Hepatocyte (in vitro differentiated cells): ENCODE measurements around the gene SOX6. TPM values are rescaled to one million over a fixed set of nuclear protein-coding genes. Genes with fewer than 3 reads are reported as not detected.
A peak's percentile ranks its signal among the peaks of the same experiment; 100 is the strongest.

Experiments used
- DNase-seq: peaks from one replicate; pipeline ENCODE4 v3.0.0-alpha.2; 2016; ENCODE audit warnings: low spot score
- H2AFZ ChIP-seq: fragments of 200-600 bp; sonication (generic); 2 replicates; pipeline ENCODE4 v1.6.0; 2016; ENCODE audit warnings: antibody characterized with exemption, mild to moderate bottlenecking
- H3K27ac ChIP-seq: fragments of 200-600 bp; sonication (generic); 2 replicates; pipeline ENCODE4 v1.5.1; 2016; ENCODE audit warnings: mild to moderate bottlenecking
- H3K27me3 ChIP-seq: fragments of 200-600 bp; sonication (generic); 2 replicates; pipeline ENCODE4 v1.6.1; 2016
- H3K36me3 ChIP-seq: fragments of 200-600 bp; sonication (generic); replicated peaks from 2 replicates; pipeline ENCODE4 v1.5.1; 2016; ENCODE audit warnings: low read depth; ENCODE audit not compliant: insufficient read depth
- H3K4me1 ChIP-seq: fragments of 200-600 bp; sonication (generic); 2 replicates; pipeline ENCODE4 v1.5.1; 2016; ENCODE audit warnings: mild to moderate bottlenecking, moderate library complexity; ENCODE audit not compliant: insufficient read depth
- H3K4me2 ChIP-seq: fragments of 200-600 bp; sonication (generic); 2 replicates; pipeline ENCODE4 v1.6.0; 2016
- H3K4me3 ChIP-seq: fragments of 200-600 bp; sonication (generic); 2 replicates; pipeline ENCODE4 v1.5.1; 2016; ENCODE audit warnings: mild to moderate bottlenecking
- H3K79me2 ChIP-seq: fragments of 200-600 bp; sonication (generic); 2 replicates; pipeline ENCODE4 v1.6.0; 2017; ENCODE audit warnings: mild to moderate bottlenecking
- H3K9me2 ChIP-seq: fragments of 200-600 bp; sonication (generic); replicated peaks from 2 replicates; pipeline ENCODE4 v1.6.0; 2017; ENCODE audit warnings: mild to moderate bottlenecking; ENCODE audit not compliant: insufficient read depth
- H3K9me3 ChIP-seq: fragments of 200-600 bp; sonication (generic); 2 replicates; pipeline ENCODE4 v1.5.1; 2016; ENCODE audit warnings: low read depth, mild to moderate bottlenecking
- H4K20me1 ChIP-seq: fragments of 200-600 bp; sonication (generic); 2 replicates; pipeline ENCODE4 v1.6.0; 2016; ENCODE audit warnings: mild to moderate bottlenecking; ENCODE audit not compliant: insufficient read depth, poor library complexity, severe bottlenecking
- CTCF ChIP-seq: fragments of 200-600 bp; sonication (generic); IDR thresholded peaks from 2 replicates; pipeline ENCODE4 v1.5.1; 2016; ENCODE audit warnings: antibody characterized with exemption, mild to moderate bottlenecking; ENCODE audit not compliant: poor library complexity
- EZH2 ChIP-seq: fragments of 200-600 bp; sonication (generic); IDR thresholded peaks from 2 replicates; pipeline ENCODE4 v1.6.1; 2016; ENCODE audit warnings: antibody characterized with exemption, mild to moderate bottlenecking, borderline replicate concordance
- EZH2phosphoT487 ChIP-seq: fragments of 200-600 bp; sonication (generic); IDR thresholded peaks from one replicate; pipeline ENCODE4 v1.6.1; 2018; ENCODE audit warnings: antibody characterized with exemption, mild to moderate bottlenecking, low read depth, moderate library complexity; ENCODE audit not compliant: unreplicated experiment, severe bottlenecking
- WGBS: methylation state at CpG from one replicate; pipeline ENCODE4 v1.1.6; 2016; ENCODE audit warnings: low lambda C conversion rate; ENCODE audit errors: missing lambda C conversion rate; 5-methylcytosine and 5-hydroxymethylcytosine counted together
- polyA plus RNA-seq: library from polyadenylated mRNA; unstranded; fragments of >200 nt; fragmentation: Nextera tagmentation; extraction: Ambion mirVana; gene quantifications from 2 replicates; pipeline ENCODE4 v1.2.1, GENCODE V29; 2016
- total RNA-seq: library from RNA; depleted of rRNA; stranded (reverse); fragments of >200 nt; gene quantifications from 2 replicates; pipeline ENCODE4 v1.2.3, GENCODE V29; 2014

The SOX6 gene
- total and polyA plus RNA-seq, 2 experiments from 2014 or later: 23.2 to 75.7 TPM

- Histone ChIP-seq H3K27me3 (no peaks in the 10 kb centered on the region), H3K36me3 (no peaks in the 10 kb centered on the region), H3K27ac (peak overlapping the region; percentile 79), H3K4me1 (peaks cover 12% of the 10 kb centered on the region), H4K20me1 (no peaks in the 10 kb centered on the region), H3K9me3 (no peaks in the 10 kb centered on the region), H3K4me3 (no peak overlapping the region), H3K9me2 (no peaks in the 10 kb centered on the region), H3K79me2 (peaks cover 17% of the 10 kb centered on the region), H3K4me2 (peak overlapping the region; percentile 11), H2AFZ (no peak overlapping the region)
- TF ChIP-seq EZH2: no peak
- no peak for TF ChIP-seq CTCF
- DNase-seq: no peak
- WGBS: 81% methylated on average over 6 of the region's 6 CpGs
These were observed 20.1 kb downstream of the SOX6 start for GRCh38 chr11:16336204-16336603.

- Histone ChIP-seq H4K20me1 (no peaks in the 10 kb centered on the region), H3K79me2 (peaks cover 14% of the 10 kb centered on the region), H3K27me3 (no peaks in the 10 kb centered on the region), H3K4me2 (peak overlapping the region; percentile 57), H2AFZ (no peak overlapping the region), H3K9me2 (no peaks in the 10 kb centered on the region), H3K27ac (peak overlapping the region; percentile 79), H3K9me3 (no peaks in the 10 kb centered on the region), H3K36me3 (no peaks in the 10 kb centered on the region), H3K4me3 (no peak overlapping the region), H3K4me1 (peaks cover 12% of the 10 kb centered on the region)
- WGBS: 80% methylated on average over 1 of the region's 1 CpG
- TF ChIP-seq EZH2phosphoT487 (no peak), EZH2 (no peak), CTCF (no peak)
- DNase-seq: peak; percentile 38
These were observed 20.9 kb downstream of the SOX6 start for GRCh38 chr11:16335236-16335962.

- H3K4me1 ChIP-seq: no peaks in the 10 kb centered on the region
- H4K20me1 ChIP-seq: no peaks in the 10 kb centered on the region
- H3K36me3 ChIP-seq: no peaks in the 10 kb centered on the region
- H3K4me3 ChIP-seq: no peak overlapping the region
- peaks cover 3% of the 10 kb centered on the region for H3K79me2 ChIP-seq
- H2AFZ ChIP-seq: no peak overlapping the region
- WGBS: 71% methylated on average over 4 of the region's 4 CpGs
- DNase-seq: no peak
- no peak for TF ChIP-seq EZH2phosphoT487
- no peak for TF ChIP-seq CTCF
- TF ChIP-seq EZH2: no peak
- H3K9me3 ChIP-seq: no peaks in the 10 kb centered on the region
- H3K9me2 ChIP-seq: no peaks in the 10 kb centered on the region
- no peak overlapping the region for H3K4me2 ChIP-seq
- H3K27me3 ChIP-seq: no peaks in the 10 kb centered on the region
- no peak overlapping the region for H3K27ac ChIP-seq
These were observed 29.6 kb downstream of the SOX6 start for GRCh38 chr11:16326679-16327297.
